SK-N-SH (cell line): ENCODE results near the gene NTN1.

Experiments used
- CTCF ChIP-seq: fragments of 200-600 bp; sonication (generic); IDR thresholded peaks from 2 replicates; pipeline ENCODE4 v1.6.1; 2017; ENCODE audit warnings: antibody characterized with exemption, mild to moderate bottlenecking, moderate library complexity
- ELF1 ChIP-seq: IDR thresholded peaks from 2 replicates; pipeline ENCODE4 v1.4.0; 2012
- YY1 ChIP-seq: IDR thresholded peaks from 2 replicates; pipeline ENCODE4 v1.4.0; 2012; ENCODE audit warnings: low read depth, mild to moderate bottlenecking
- TF ChIP-seq, protein P1 (sequence below): IDR thresholded peaks from 2 replicates; pipeline ENCODE4 v1.4.0; 2012; ENCODE audit warnings: low read depth, borderline replicate concordance
- TF ChIP-seq, protein P2 (sequence below): IDR thresholded peaks from 2 replicates; pipeline ENCODE4; 2012
- TF ChIP-seq, protein P3 (sequence below): IDR thresholded peaks from 2 replicates; pipeline ENCODE4 v1.6.1; 2012; ENCODE audit warnings: mild to moderate bottlenecking, low read depth, low read length, moderate library complexity

DNA sequence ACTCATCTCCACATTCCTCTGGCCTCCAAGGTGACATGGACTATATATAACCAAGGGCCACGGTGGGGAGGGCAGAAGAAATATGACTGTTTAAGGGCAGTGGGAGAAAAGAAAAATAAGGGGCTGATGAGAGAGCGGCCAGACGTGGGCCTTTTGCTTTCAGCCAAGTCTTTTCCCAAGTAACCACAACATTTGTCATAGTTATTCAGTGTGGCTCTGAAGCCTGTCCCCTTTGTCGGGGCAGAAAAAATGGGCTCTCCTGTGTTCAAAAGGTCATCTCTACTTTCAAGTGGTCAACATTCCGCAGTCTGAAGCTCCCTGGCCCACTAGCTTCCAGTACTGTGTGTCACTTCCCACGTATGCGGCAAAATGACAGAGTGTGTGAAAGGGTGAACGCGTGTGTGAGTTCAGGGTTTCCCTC, 245.4 kb downstream of the NTN1 start:
- TF ChIP-seq, protein P1, sequence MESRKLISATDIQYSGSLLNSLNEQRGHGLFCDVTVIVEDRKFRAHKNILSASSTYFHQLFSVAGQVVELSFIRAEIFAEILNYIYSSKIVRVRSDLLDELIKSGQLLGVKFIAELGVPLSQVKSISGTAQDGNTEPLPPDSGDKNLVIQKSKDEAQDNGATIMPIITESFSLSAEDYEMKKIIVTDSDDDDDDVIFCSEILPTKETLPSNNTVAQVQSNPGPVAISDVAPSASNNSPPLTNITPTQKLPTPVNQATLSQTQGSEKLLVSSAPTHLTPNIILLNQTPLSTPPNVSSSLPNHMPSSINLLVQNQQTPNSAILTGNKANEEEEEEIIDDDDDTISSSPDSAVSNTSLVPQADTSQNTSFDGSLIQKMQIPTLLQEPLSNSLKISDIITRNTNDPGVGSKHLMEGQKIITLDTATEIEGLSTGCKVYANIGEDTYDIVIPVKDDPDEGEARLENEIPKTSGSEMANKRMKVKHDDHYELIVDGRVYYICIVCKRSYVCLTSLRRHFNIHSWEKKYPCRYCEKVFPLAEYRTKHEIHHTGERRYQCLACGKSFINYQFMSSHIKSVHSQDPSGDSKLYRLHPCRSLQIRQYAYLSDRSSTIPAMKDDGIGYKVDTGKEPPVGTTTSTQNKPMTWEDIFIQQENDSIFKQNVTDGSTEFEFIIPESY = no peak
- TF ChIP-seq, protein P2, sequence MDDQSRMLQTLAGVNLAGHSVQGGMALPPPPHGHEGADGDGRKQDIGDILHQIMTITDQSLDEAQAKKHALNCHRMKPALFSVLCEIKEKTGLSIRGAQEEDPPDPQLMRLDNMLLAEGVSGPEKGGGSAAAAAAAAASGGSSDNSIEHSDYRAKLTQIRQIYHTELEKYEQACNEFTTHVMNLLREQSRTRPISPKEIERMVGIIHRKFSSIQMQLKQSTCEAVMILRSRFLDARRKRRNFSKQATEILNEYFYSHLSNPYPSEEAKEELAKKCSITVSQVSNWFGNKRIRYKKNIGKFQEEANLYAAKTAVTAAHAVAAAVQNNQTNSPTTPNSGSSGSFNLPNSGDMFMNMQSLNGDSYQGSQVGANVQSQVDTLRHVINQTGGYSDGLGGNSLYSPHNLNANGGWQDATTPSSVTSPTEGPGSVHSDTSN = no peak
- TF ChIP-seq, protein P3, sequence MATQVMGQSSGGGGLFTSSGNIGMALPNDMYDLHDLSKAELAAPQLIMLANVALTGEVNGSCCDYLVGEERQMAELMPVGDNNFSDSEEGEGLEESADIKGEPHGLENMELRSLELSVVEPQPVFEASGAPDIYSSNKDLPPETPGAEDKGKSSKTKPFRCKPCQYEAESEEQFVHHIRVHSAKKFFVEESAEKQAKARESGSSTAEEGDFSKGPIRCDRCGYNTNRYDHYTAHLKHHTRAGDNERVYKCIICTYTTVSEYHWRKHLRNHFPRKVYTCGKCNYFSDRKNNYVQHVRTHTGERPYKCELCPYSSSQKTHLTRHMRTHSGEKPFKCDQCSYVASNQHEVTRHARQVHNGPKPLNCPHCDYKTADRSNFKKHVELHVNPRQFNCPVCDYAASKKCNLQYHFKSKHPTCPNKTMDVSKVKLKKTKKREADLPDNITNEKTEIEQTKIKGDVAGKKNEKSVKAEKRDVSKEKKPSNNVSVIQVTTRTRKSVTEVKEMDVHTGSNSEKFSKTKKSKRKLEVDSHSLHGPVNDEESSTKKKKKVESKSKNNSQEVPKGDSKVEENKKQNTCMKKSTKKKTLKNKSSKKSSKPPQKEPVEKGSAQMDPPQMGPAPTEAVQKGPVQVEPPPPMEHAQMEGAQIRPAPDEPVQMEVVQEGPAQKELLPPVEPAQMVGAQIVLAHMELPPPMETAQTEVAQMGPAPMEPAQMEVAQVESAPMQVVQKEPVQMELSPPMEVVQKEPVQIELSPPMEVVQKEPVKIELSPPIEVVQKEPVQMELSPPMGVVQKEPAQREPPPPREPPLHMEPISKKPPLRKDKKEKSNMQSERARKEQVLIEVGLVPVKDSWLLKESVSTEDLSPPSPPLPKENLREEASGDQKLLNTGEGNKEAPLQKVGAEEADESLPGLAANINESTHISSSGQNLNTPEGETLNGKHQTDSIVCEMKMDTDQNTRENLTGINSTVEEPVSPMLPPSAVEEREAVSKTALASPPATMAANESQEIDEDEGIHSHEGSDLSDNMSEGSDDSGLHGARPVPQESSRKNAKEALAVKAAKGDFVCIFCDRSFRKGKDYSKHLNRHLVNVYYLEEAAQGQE = no peak
- TF ChIP-seq YY1 (no peak), CTCF (no peak), ELF1 (no peak)
